HL-60 (cell line): ENCODE measurements around the gene AFF1.

ENCODE experiments used
- CTCF ChIP-seq: IDR thresholded peaks from one replicate; pipeline ENCODE4 v1.5.1; 2011; ENCODE audit warnings: low read length, control low read depth, inconsistent platforms; ENCODE audit not compliant: insufficient read depth
- GABPA ChIP-seq: IDR thresholded peaks from 2 replicates; pipeline ENCODE4 v1.6.1; 2012; ENCODE audit warnings: low read depth
- POLR2AphosphoS5 ChIP-seq: IDR thresholded peaks from 2 replicates; pipeline ENCODE4 v1.6.1; 2012; ENCODE audit warnings: low read depth
- REST ChIP-seq: IDR thresholded peaks from 2 replicates; pipeline ENCODE4 v1.6.1; 2012; ENCODE audit warnings: low read depth; ENCODE audit not compliant: insufficient replicate concordance

GRCh38 chr4:87130985-87131703 lies 196.3 kb downstream of the AFF1 start:
- TF ChIP-seq POLR2AphosphoS5 = no peak
- TF ChIP-seq CTCF = no peak
- TF ChIP-seq REST = no peak
- no peak for TF ChIP-seq GABPA
